H1 (cell line): Measurements from ENCODE around the gene ACACB. TPM values are rescaled to one million over a fixed set of nuclear protein-coding genes. Genes with fewer than 3 reads are reported as not detected.

Experiments used
- CBX5 ChIP-seq: fragments of 300-800, 300-1000 bp; sonication (generic); IDR thresholded peaks from 2 replicates; pipeline ENCODE4 v1.7.1; 2016; ENCODE audit warnings: antibody characterized with exemption, low read length, low read depth
- CHD7 ChIP-seq: fragments of 300-600 bp; sonication (generic); IDR thresholded peaks from 2 replicates; pipeline ENCODE4 v1.7.1; 2012; ENCODE audit warnings: low read length, moderate library complexity, mild to moderate bottlenecking, inconsistent platforms; ENCODE audit not compliant: insufficient replicate concordance
- TCF12 ChIP-seq: IDR thresholded peaks from 2 replicates; pipeline ENCODE4 v1.6.1; 2011; ENCODE audit warnings: low read depth, mild to moderate bottlenecking, low read length
- polyA plus RNA-seq, 7 experiments: library from polyadenylated mRNA; depleted of rRNA in 3 of 7; stranded (reverse) in 5 of 7; unstranded in 2 of 7; fragments of >200 nt in 5 of 7; fragments of 200-250 nt in 2 of 7; gene quantifications; 1 replicate in 5 of 7; 2 replicates in 1 of 7; 4 replicates in 1 of 7; pipeline versions ENCODE4 v1.2.1 to v1.2.3, GENCODE V29; 2011 to 2013; ENCODE audit warnings: missing spikeins in 2 of 7, mixed read lengths in 2 of 7
- total RNA-seq: library from RNA; stranded (reverse); fragmentation: NEBNext Ultra II Directional; extraction: Animal tissue kit (Norgen Biotek cat#: 25700); gene quantifications from 2 replicates; pipeline ENCODE4 v1.2.1, GENCODE V29; 2021

The ACACB gene
- total and polyA plus RNA-seq, 2 of the 8 experiments (the other 6 are each of a cell fraction or from before 2014, with no cell fraction given), result 5.8 to 15.3 TPM

GRCh38 chr12:109212460-109213115 is 96.2 kb downstream of the ACACB start (continued):
- no peak for TF ChIP-seq TCF12
- no peak for TF ChIP-seq CBX5
- no peak for TF ChIP-seq CHD7
